Stimulated activated CD4-positive, alpha-beta T cell treated with anti-CD3 and anti-CD28 coated beads, Interleukin-1b, Interleukin-23, amount 100 ng/mL, for 4 hours (primary cell): ENCODE data around the gene RBM20.
"Not testable (repeated sequence)": the region's sequence is repeated elsewhere in the genome, so short reads cannot be mapped to it uniquely, and the experiment has no call there.

ENCODE experiments used
- DNase-seq, 2 donors: peaks; one replicate each; pipeline ENCODE4 v3.0.0-alpha.2; 2020; ENCODE audit warnings: low read depth in 2 of 2

Gene RBM20

GRCh38 chr10:110853921-110854605, 209.9 kb downstream of the RBM20 start:
- no peak for DNase-seq

- DNase-seq, result no peak
These were observed 213.4 kb downstream of the RBM20 start for GRCh38 chr10:110857265-110858171.

GRCh38 chr10:110858297-110858934, 214.3 kb downstream of the RBM20 start:
- no peak for DNase-seq

- DNase-seq, result no peak
These were observed 215.3 kb downstream of the RBM20 start for GRCh38 chr10:110859206-110859972.

- no peak for DNase-seq
These were observed 215.8 kb downstream of the RBM20 start for GRCh38 chr10:110859973-110860376.

GRCh38 chr10:110860576-110861241, 216.6 kb downstream of the RBM20 start:
- DNase-seq, result no peak

GRCh38 chr10:110861476-110861875, 217.3 kb downstream of the RBM20 start:
- DNase-seq, result no peak

- no peak for DNase-seq
These were observed 218.0 kb downstream of the RBM20 start for GRCh38 chr10:110861930-110862649.

GRCh38 chr10:110862961-110863360, 218.8 kb downstream of the RBM20 start:
- DNase-seq, result no peak

- DNase-seq, result no peak
These were observed 219.2 kb downstream of the RBM20 start for GRCh38 chr10:110863361-110863760.

GRCh38 chr10:110863956-110864355, 219.8 kb downstream of the RBM20 start:
- no peak for DNase-seq

- no peak for DNase-seq
These were observed 220.6 kb downstream of the RBM20 start for GRCh38 chr10:110864662-110865140.

- DNase-seq, result no peak
These were observed 221.2 kb downstream of the RBM20 start for GRCh38 chr10:110865186-110865808.

GRCh38 chr10:110865809-110866482, 221.8 kb downstream of the RBM20 start:
- no peak for DNase-seq

GRCh38 chr10:110867011-110867806, 223.1 kb downstream of the RBM20 start:
- not testable (repeated sequence) for DNase-seq

- no peak for DNase-seq
These were observed 223.8 kb downstream of the RBM20 start for GRCh38 chr10:110867807-110868465.

GRCh38 chr10:110868981-110869380, 224.8 kb downstream of the RBM20 start:
- no peak for DNase-seq

- DNase-seq, result no peak
These were observed 226.7 kb downstream of the RBM20 start for GRCh38 chr10:110870823-110871297.
